CD1c-positive myeloid dendritic cell (primary cell): ENCODE results near the gene LRSAM1.
A peak's percentile ranks its signal among the peaks of the same experiment; 100 is the strongest.

Source experiments
- DNase-seq: peaks from one replicate; pipeline ENCODE4 v3.0.0-alpha.2; 2016; ENCODE audit errors: extremely low spot score

Gene LRSAM1

GRCh38 chr9:127534250-127534906 lies 83.1 kb downstream of the LRSAM1 start:
- DNase-seq = no peak

GRCh38 chr9:127534931-127535330 lies 83.6 kb downstream of the LRSAM1 start:
- DNase-seq = no peak

GRCh38 chr9:127535396-127535795 lies 84.1 kb downstream of the LRSAM1 start:
- DNase-seq = no peak

GRCh38 chr9:127535834-127536233 lies 84.5 kb downstream of the LRSAM1 start:
- no peak for DNase-seq

- no peak for DNase-seq
Observed at GRCh38 chr9:127536499-127536898, 85.2 kb downstream of the LRSAM1 start.

DNA sequence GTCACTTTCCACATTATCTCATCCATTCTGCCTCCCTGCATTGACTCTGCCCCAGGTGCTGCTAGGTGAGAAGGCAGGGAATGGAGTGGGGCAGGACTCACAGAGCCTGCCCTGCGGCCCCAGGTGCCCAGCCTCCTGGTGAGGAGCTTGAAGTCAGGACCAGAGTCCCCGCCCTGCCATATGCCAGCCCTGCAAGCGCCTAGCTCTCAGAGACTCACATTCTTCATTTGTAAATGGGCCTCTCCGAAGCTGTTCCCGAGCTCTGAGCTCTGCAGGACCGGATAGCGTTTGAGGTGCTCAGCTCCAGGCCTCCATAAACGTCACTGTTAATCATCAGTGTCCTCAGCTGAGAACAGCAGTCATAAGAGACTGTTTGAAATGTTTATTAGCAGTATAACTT lies 85.7 kb downstream of the LRSAM1 start:
- DNase-seq = no peak

DNA sequence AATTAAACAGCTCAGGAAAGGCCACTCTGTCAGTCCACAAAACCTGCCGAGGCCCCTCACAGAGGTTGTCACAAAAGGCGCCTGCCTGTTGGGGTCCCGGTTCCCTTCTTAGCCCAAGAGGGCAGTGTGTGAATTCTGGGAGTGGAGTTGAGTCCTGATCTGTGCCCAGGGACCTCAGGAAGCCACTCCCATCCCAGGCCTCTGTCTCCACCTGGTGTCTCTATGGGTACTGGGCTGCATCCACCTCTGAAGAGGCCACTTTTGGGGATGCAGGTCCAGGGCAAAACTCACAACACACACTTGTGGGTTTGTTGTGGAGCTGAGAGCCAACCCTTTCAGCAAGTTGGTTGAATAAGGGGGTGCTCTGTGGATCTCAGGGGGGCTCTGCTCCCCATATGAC lies 86.5 kb downstream of the LRSAM1 start:
- no peak for DNase-seq

- no peak for DNase-seq
Observed at GRCh38 chr9:127538849-127539258, 87.5 kb downstream of the LRSAM1 start.

DNA sequence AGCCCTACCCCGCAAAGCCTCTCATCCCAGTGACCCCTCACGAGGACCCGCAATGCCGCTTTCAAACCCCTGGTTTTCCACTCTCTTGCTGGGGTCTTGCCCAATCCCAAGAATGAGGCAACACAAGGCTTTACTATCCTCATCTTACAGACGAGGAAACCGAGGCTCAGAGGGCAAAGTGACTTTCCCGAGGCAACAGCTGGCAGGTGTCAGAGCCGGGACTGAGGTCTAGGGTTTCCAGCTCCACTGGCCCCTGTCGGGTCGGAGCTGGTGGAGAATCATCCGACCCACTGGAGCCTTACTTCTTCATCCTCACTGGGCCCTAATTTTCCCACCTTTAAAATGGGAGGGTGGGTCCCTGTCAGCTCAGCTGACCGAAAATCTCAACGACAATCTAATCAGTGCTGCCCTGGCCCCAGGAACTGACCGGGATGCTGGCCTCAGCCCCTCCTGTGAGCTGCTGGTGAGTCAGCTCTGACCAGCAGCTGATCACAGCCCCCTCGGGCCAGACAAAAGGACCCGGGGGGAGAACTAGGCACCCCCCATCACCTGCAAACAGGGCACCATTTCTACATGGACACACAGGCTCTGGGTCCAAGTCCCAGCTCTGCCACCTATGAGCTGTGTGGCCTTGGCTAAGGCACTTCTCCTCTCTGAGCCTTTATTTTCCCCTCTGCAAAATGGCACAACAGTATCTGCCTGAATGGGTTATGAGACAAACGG lies 88.1 kb downstream of the LRSAM1 start:
- no peak for DNase-seq

- no peak for DNase-seq
Observed at GRCh38 chr9:127539982-127540663, 88.8 kb downstream of the LRSAM1 start.

GRCh38 chr9:127540664-127541041 lies 89.3 kb downstream of the LRSAM1 start:
- no peak for DNase-seq

DNA sequence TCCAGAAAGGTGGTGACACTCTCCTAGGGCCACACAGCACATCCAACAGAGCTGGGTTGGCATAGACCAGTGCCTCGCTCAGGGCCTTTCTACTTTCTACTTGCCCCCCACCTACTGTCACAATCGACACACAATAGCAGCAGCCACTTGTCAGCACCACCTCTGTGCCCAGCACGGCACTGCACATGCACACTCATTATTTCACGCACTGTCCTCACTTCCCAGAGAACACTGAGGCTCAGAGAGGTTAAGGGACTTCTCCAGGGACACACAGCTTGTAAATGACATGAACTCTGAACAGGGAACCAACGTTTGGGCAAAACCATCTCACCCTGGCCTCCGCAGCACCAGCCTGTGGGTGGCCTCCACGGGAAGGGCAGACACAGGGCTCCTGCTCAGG lies 89.9 kb downstream of the LRSAM1 start:
- no peak for DNase-seq

DNA sequence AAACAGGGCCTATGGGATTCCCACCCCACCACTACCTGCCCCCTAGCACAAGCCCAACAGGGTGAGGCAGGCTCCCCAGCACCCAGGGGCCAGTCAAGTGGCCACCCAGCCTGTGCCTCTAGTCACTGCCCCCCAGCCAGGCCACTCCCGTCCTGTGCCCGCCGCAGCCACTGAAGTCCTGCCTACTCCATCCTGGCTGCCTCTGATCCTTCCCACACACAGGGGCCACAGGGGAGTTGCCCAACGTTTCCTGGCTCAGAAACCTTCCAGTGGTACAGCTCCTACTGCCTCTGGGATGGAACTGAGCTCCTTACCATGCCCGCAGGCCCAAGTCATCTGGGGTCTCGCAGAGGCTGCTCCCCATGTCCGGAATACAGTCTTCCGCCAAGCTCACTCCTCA lies 90.6 kb downstream of the LRSAM1 start:
- DNase-seq = peak; percentile 32

- DNase-seq = no peak
Observed at GRCh38 chr9:127543221-127543620, 91.9 kb downstream of the LRSAM1 start.

DNA sequence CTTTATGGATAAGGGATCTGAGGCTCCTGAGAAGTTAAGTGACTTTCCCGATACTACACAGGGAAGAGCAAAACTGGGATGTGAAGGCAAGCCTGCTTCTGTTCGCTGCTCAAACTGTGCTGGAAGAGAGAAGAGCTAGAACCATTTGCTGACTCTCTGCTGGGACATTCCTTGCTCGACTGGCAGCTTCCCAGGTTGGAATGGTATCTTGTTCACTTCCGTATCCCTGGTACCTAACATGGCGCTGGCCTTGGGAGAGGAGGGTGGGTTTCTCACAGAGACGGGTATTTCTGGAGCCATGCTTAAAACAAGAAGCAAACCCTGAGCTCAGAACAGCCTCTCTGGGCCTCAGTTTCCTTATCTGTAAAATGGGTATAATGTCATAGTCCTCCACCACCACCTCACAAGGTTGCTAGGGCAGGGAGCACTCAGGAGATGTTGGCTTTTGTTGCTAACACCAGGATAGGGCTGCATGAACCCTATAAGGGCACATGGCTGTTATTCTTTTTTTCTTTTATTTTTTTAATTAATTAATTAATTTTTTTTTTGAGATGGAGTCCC lies 92.7 kb downstream of the LRSAM1 start:
- no peak for DNase-seq

GRCh38 chr9:127545196-127546124 lies 94.2 kb downstream of the LRSAM1 start:
- DNase-seq = peak; percentile 54

DNA sequence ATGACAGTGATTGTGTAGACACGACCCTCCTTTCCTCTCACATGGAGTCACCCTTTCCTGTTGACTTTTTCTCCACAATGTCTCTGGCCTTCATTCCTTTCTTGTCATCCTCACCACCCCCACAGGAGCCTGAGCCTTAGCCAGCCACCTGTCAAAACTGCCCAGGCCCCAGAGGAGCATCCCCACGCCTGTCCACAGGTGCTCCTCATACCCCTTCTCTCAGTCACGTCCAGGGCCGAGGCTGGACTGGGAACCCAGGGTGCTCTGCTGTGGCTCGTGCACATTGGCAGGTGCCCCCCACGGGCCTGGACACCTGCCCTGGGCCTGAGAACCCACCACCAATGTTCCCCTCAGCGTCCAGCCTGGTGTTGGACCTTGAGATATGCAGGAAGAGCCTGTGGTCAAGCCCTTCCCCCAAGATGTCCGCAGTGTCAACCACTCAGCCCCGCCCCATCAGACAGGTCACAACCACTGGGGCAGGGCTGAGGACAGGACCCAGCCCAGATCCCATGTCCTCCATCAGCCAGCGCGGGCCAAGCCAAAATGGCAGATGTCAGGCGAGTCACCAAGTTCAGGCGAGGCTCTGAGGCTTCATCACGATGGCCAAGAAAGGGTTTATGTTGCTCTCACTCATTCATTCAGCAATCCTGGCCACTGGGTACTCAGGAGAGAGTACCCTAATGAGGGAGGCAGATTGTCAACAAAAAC lies 95.0 kb downstream of the LRSAM1 start:
- no peak for DNase-seq

DNA sequence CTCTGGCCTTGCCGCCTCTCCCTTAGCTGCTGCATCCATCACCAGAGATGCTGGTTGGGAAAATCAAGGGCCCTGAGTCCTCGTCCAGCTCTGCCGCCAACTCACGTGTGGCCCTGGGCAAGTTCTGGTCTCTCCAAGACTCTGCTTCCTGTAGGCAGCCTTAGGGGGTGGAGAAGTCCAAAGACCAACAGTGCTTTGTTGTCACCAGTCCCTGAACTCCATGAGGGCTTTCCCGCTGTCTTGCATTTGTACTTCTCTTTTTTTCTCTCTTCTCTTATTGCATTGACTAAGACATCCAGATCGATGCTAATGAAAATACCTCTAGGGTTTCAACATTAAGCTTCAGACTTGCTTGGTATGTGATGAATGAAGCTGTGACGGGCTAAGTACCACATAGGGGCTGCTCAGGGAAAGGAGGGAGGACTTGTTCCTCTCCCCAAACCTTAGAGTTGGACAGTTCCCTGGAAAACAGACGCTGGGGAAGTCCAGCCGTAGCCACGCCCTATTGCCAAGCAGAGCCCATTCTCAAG lies 97.1 kb downstream of the LRSAM1 start:
- peak; percentile 54 for DNase-seq

DNA sequence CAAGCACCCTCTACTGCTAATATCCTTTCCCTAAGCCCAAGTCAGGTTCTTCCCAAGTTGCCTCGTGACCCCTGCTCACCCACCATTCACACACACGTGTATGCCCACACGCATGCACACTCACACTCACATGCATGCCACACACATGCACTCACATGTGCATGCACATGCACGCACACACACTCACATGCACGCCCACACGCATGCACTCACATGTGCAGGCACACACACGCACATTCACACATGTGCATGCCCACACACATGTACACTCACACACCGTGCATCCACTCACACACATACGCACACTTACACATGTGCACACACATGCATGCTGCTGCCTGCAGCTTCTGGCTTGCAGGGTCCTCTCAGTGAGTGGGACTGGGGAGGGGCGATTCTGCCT lies 97.9 kb downstream of the LRSAM1 start:
- DNase-seq = no peak

GRCh38 chr9:127549751-127550150 lies 98.4 kb downstream of the LRSAM1 start:
- no peak for DNase-seq

- no peak for DNase-seq
Observed at GRCh38 chr9:127550282-127550681, 99.0 kb downstream of the LRSAM1 start.
